Muscle of back (tissue), 11 donors: ENCODE results near the gene PACS1. TPM values are rescaled to one million over a fixed set of nuclear protein-coding genes. Genes with fewer than 3 reads are reported as not detected.
"Not testable (repeated sequence)": the region's sequence is repeated elsewhere in the genome, so short reads cannot be mapped to it uniquely, and the experiment has no call there.

Experiments
- DNase-seq, 3 donors: peaks; one replicate each; pipeline versions ENCODE4 v3.0.0 to v3.0.0-alpha.2; 2013
- polyA plus RNA-seq, 10 donors: library from polyadenylated mRNA; unstranded; fragments of 120-200 nt; gene quantifications; one replicate each; pipeline ENCODE4 v1.2.1, GENCODE V29; 2013; ENCODE audit not compliant: insufficient read length in 10 of 10

Gene PACS1
- polyA plus RNA-seq, 10 donors, result 29.6 to 34.8 (median 32.6) TPM

- DNase-seq, result peak in 2 of 3 donors; percentile 21 to 61
Observed at GRCh38 chr11:66268952-66269905, 199.2 kb downstream of the PACS1 start.

- no peak for DNase-seq
Observed at GRCh38 chr11:66271816-66272215, 201.7 kb downstream of the PACS1 start.

GRCh38 chr11:66272596-66272995 is 202.5 kb downstream of the PACS1 start:
- DNase-seq, result no peak

- no peak for DNase-seq
Observed at GRCh38 chr11:66274219-66274618, 204.1 kb downstream of the PACS1 start.

- peak in 1 of 3 donors; percentile 49 for DNase-seq
Observed at GRCh38 chr11:66275396-66275795, 205.3 kb downstream of the PACS1 start.

- DNase-seq, result no peak
Observed at GRCh38 chr11:66275984-66276612, 206.0 kb downstream of the PACS1 start.

GRCh38 chr11:66276619-66277018 is 206.5 kb downstream of the PACS1 start:
- not testable (repeated sequence) for DNase-seq

GRCh38 chr11:66277064-66277463 is 207.0 kb downstream of the PACS1 start:
- not testable (repeated sequence) for DNase-seq

- DNase-seq, result peak in 1 of 3 donors; percentile 62
Observed at GRCh38 chr11:66277471-66278362, 207.6 kb downstream of the PACS1 start, which contains the start of gene CNIH2. TSS of gene CNIH2 (plus strand) at chr11:66278175. CDS start at chr11:66278457, 282 bp downstream.

GRCh38 chr11:66278363-66279091 is 208.5 kb downstream of the PACS1 start:
- DNase-seq, result no peak

- DNase-seq, result no peak
Observed at GRCh38 chr11:66279092-66279734, 209.1 kb downstream of the PACS1 start.

- DNase-seq, result no peak
Observed at GRCh38 chr11:66280428-66280827, 210.4 kb downstream of the PACS1 start.

- no peak for DNase-seq
Observed at GRCh38 chr11:66281001-66281400, 210.9 kb downstream of the PACS1 start.

- no peak for DNase-seq
Observed at GRCh38 chr11:66281776-66282467, 211.8 kb downstream of the PACS1 start.

- peak; percentile 91 to 97 (median 97) for DNase-seq
Observed at GRCh38 chr11:66282468-66283455, 212.7 kb downstream of the PACS1 start.

GRCh38 chr11:66283461-66284105 is 213.5 kb downstream of the PACS1 start:
- DNase-seq, result peak in 1 of 3 donors; percentile 22

- DNase-seq, result peak in 1 of 3 donors; percentile 2
Observed at GRCh38 chr11:66284526-66285078, 214.5 kb downstream of the PACS1 start.
